ENCODE results near the gene RGS4. TPM values are rescaled to one million over a fixed set of nuclear protein-coding genes. Genes with fewer than 3 reads are reported as not detected.

Gene RGS4
- total RNA-seq = under 0.01 TPM in 1 of 2 replicates, not detected in the other

- TF ChIP-seq CTCF (IDR thresholded peaks at IDR 0.05; ENCODE audit: insufficient read depth, low read length, severe bottlenecking) = peak; percentile 45
- H3K4me3 ChIP-seq (ENCODE audit: low read depth, low read length) = no peak within 1 kb of the TSS
- no peak for FAIRE-seq
- H3K27me3 ChIP-seq (ENCODE audit: control insufficient read depth, insufficient read depth, low read length) = no peaks in the 10 kb centered on the region
- peak; percentile 59 for DNase-seq (ENCODE audit: low read depth)
- H3K36me3 ChIP-seq (ENCODE audit: control insufficient read depth, insufficient read depth, low read length) = no peaks in the 10 kb centered on the region
Observed at GRCh38 chr1:163069142-163069541, at the start of gene RGS4. Gene RGS4 (plus strand): TSS chr1:163069361. CDS start chr1:163069485, 124 bp downstream.

- Histone ChIP-seq H3K36me3 (ENCODE audit: control insufficient read depth, insufficient read depth, low read length) (no peaks in the 10 kb centered on the region), H3K4me3 (ENCODE audit: low read depth, low read length) (no peak overlapping the region), H3K27me3 (ENCODE audit: control insufficient read depth, insufficient read depth, low read length) (no peaks in the 10 kb centered on the region)
- DNase-seq (ENCODE audit: low read depth) (no peak), FAIRE-seq (no peak)
- no peak for TF ChIP-seq CTCF (IDR thresholded peaks at IDR 0.05; ENCODE audit: insufficient read depth, low read length, severe bottlenecking)
Observed at GRCh38 chr1:163022129-163022528, 47.0 kb upstream of the RGS4 start.

GRCh38 chr1:163027610-163028009 is 41.6 kb upstream of the RGS4 start:
- Histone ChIP-seq H3K36me3 (ENCODE audit: control insufficient read depth, insufficient read depth, low read length) (no peaks in the 10 kb centered on the region), H3K27me3 (ENCODE audit: control insufficient read depth, insufficient read depth, low read length) (no peaks in the 10 kb centered on the region), H3K4me3 (ENCODE audit: low read depth, low read length) (no peak overlapping the region)
- FAIRE-seq = no peak
- no peak for DNase-seq (ENCODE audit: low read depth)
- TF ChIP-seq CTCF (IDR thresholded peaks at IDR 0.05; ENCODE audit: insufficient read depth, low read length, severe bottlenecking) = no peak

- no peaks in the 10 kb centered on the region for H3K36me3 ChIP-seq (ENCODE audit: control insufficient read depth, insufficient read depth, low read length)
- H3K27me3 ChIP-seq (ENCODE audit: control insufficient read depth, insufficient read depth, low read length) = no peaks in the 10 kb centered on the region
- FAIRE-seq (no peak), DNase-seq (ENCODE audit: low read depth) (no peak)
- no peak for TF ChIP-seq CTCF (IDR thresholded peaks at IDR 0.05; ENCODE audit: insufficient read depth, low read length, severe bottlenecking)
- no peak overlapping the region for H3K4me3 ChIP-seq (ENCODE audit: low read depth, low read length)
Observed at GRCh38 chr1:163029901-163030300, 39.3 kb upstream of the RGS4 start.

GRCh38 chr1:163035446-163036249 is 33.5 kb upstream of the RGS4 start:
- H3K36me3 ChIP-seq (ENCODE audit: control insufficient read depth, insufficient read depth, low read length) = no peaks in the 10 kb centered on the region
- FAIRE-seq = peak; percentile 87
- peak; percentile 98 for DNase-seq (ENCODE audit: low read depth)
- no peak for TF ChIP-seq CTCF (IDR thresholded peaks at IDR 0.05; ENCODE audit: insufficient read depth, low read length, severe bottlenecking)
- no peak overlapping the region for H3K4me3 ChIP-seq (ENCODE audit: low read depth, low read length)
- H3K27me3 ChIP-seq (ENCODE audit: control insufficient read depth, insufficient read depth, low read length) = no peaks in the 10 kb centered on the region
